SK-N-SH (cell line): ENCODE measurements around the gene PPP1R11. TPM values are rescaled to one million over a fixed set of nuclear protein-coding genes. Genes with fewer than 3 reads are reported as not detected.

Experiments used
- CTCF ChIA-PET: fragments of 300-600, 350-600 bp; formaldehyde crosslinking; extraction: SDS; loops from one replicate; lab custom pipeline; 2021; lab: Yijun Ruan, JAX
- POLR2A ChIA-PET: fragments of 350-600 bp; sonication (Branson Sonifier 250); formaldehyde crosslinking; extraction: SDS; loops from one replicate; lab custom pipeline; 2020; ENCODE audit warnings: antibody characterized with exemption, inconsistent platforms; lab: Yijun Ruan, JAX
- DNase-seq: peaks from one replicate; pipeline ENCODE4 v3.0.0; 2012
- H2AFZ ChIP-seq: fragments of 200-600 bp; sonication (generic); 2 replicates; pipeline ENCODE4 v1.8.1; 2016; ENCODE audit warnings: antibody characterized with exemption, mild to moderate bottlenecking, low read depth
- H3F3A ChIP-seq: fragments of 200-600 bp; sonication (generic); replicated peaks from 2 replicates; pipeline ENCODE3; 2016; ENCODE audit warnings: antibody characterized with exemption, mild to moderate bottlenecking; ENCODE audit not compliant: insufficient read depth
- H3K27ac ChIP-seq, 2 experiments: fragments of 200-500 bp in 1 of 2; fragments of 200-600 bp in 1 of 2; sonication (Bioruptor generic) in 1 of 2; sonication (generic), shearing (Covaris generic) in 1 of 2; 2 replicates each; pipeline versions ENCODE4 v1.5.1 to v1.6.1; 2014 to 2016; ENCODE audit warnings: low read depth in 2 of 2, inconsistent platforms in 1 of 2, low read length in 1 of 2, mild to moderate bottlenecking in 1 of 2, mixed read lengths in 1 of 2
- H3K27me3 ChIP-seq: fragments of 200-600 bp; sonication (generic), shearing (Covaris generic); 2 replicates; pipeline ENCODE4 v1.6.1; 2016; ENCODE audit warnings: mixed run types; ENCODE audit not compliant: insufficient read depth
- H3K36me3 ChIP-seq, 2 experiments: fragments of 200-500 bp in 1 of 2; fragments of 200-600 bp in 1 of 2; sonication (Bioruptor generic) in 1 of 2; sonication (generic) in 1 of 2; replicated peaks in 1 of 2; 2 replicates each; pipeline versions ENCODE3 to v1.5.1; 2014 to 2016; ENCODE audit warnings: low read length in 1 of 2, mild to moderate bottlenecking in 1 of 2; ENCODE audit not compliant: insufficient read depth in 2 of 2, control insufficient read depth in 1 of 2
- H3K4me1 ChIP-seq, 2 experiments: fragments of 200-500 bp in 1 of 2; fragments of 200-600 bp in 1 of 2; sonication (Bioruptor generic) in 1 of 2; sonication (generic), shearing (Covaris generic) in 1 of 2; 2 replicates each; pipeline versions ENCODE4 v1.5.1 to v1.6.1; 2014 to 2016; ENCODE audit warnings: low read depth in 1 of 2, low read length in 1 of 2, mixed run types in 1 of 2; ENCODE audit not compliant: insufficient read depth in 2 of 2, control insufficient read depth in 1 of 2
- H3K4me2 ChIP-seq: fragments of 200-600 bp; sonication (generic), shearing (Covaris generic); 2 replicates; pipeline ENCODE4 v1.6.1; 2017; ENCODE audit warnings: mixed run types
- H3K4me3 ChIP-seq, 2 experiments: fragments of 200-500 bp in 1 of 2; fragments of 200-600 bp in 1 of 2; sonication (Bioruptor generic) in 1 of 2; sonication (generic), shearing (Covaris generic) in 1 of 2; 2 replicates each; pipeline versions ENCODE4 v1.5.1 to v1.8.1; 2014 to 2016; ENCODE audit warnings: low read depth in 2 of 2, inconsistent platforms in 1 of 2, low read length in 1 of 2, mild to moderate bottlenecking in 1 of 2, mixed read lengths in 1 of 2, moderate library complexity in 1 of 2
- H3K79me2 ChIP-seq: fragments of 200-600 bp; sonication (generic); 2 replicates; pipeline ENCODE4 v1.8.1; 2017; ENCODE audit warnings: mild to moderate bottlenecking; ENCODE audit not compliant: insufficient read depth
- H3K9ac ChIP-seq: fragments of 200-600 bp; sonication (generic); 2 replicates; pipeline ENCODE4 v1.6.1; 2017; ENCODE audit warnings: mixed run types
- H3K9me2 ChIP-seq: fragments of 200-600 bp; sonication (generic); 2 replicates; pipeline ENCODE4 v1.6.1; 2017; ENCODE audit warnings: mixed run types
- H3K9me3 ChIP-seq: fragments of 200-600 bp; sonication (generic); 2 replicates; pipeline ENCODE4 v1.6.1; 2017; ENCODE audit warnings: mixed run types, mild to moderate bottlenecking, moderate library complexity
- H4K20me1 ChIP-seq: fragments of 200-600 bp; sonication (generic); 2 replicates; pipeline ENCODE4 v1.6.1; 2017; ENCODE audit warnings: mild to moderate bottlenecking, mixed run types; ENCODE audit not compliant: insufficient read depth
- CHD2 ChIP-seq: fragments of 150-350 bp; IDR thresholded peaks from 2 replicates; pipeline ENCODE4 v1.6.1; 2018; ENCODE audit warnings: low read length; ENCODE audit not compliant: partially characterized antibody
- ELF1 ChIP-seq: IDR thresholded peaks from 2 replicates; pipeline ENCODE4 v1.4.0; 2012
- EP300 ChIP-seq, 2 experiments: IDR thresholded peaks; 2 replicates each; pipeline versions ENCODE4 v1.4.0 to v1.6.1; 2012; ENCODE audit warnings: borderline replicate concordance in 1 of 2, low read depth in 1 of 2, low read length in 1 of 2
- FOXJ3 ChIP-seq: sonication (generic); formaldehyde crosslinking; IDR thresholded peaks from 2 replicates; pipeline ENCODE4 v1.5.1; 2020; ENCODE audit warnings: mild to moderate bottlenecking, missing genetic modification reagents
- GATA2 ChIP-seq: sonication (generic); formaldehyde crosslinking; IDR thresholded peaks from 2 replicates; pipeline ENCODE4 v1.5.0; 2020; ENCODE audit warnings: mild to moderate bottlenecking, missing genetic modification reagents
- MAX ChIP-seq: IDR thresholded peaks from 2 replicates; pipeline ENCODE4 v1.4.0; 2012; ENCODE audit warnings: low read depth
- NRF1 ChIP-seq: IDR thresholded peaks from 2 replicates; pipeline ENCODE4 v1.6.1; 2012; ENCODE audit warnings: low read depth, mild to moderate bottlenecking, low read length
- PBX3 ChIP-seq: IDR thresholded peaks from 2 replicates; pipeline ENCODE4; 2012
- REST ChIP-seq: IDR thresholded peaks from 2 replicates; pipeline ENCODE4 v1.6.1; 2012; ENCODE audit warnings: mild to moderate bottlenecking, low read depth, low read length, moderate library complexity
- RFX5 ChIP-seq: IDR thresholded peaks from 2 replicates; pipeline ENCODE4 v1.6.1; 2012; ENCODE audit warnings: mild to moderate bottlenecking, improper control_type of control experiment, low read length
- USF1 ChIP-seq: IDR thresholded peaks from 2 replicates; pipeline ENCODE4 v1.4.0; 2012; ENCODE audit warnings: low read depth, borderline replicate concordance
- USF2 ChIP-seq: fragments of 150-350 bp; IDR thresholded peaks from 2 replicates; pipeline ENCODE4 v1.6.1; 2017; ENCODE audit warnings: antibody characterized with exemption, low read length, low read depth, borderline replicate concordance
- ZBTB33 ChIP-seq: IDR thresholded peaks from 2 replicates; pipeline ENCODE4 v1.4.0; 2012; ENCODE audit warnings: low read depth, borderline replicate concordance
- WGBS: methylation state at CpG from one replicate; pipeline ENCODE4 v1.1.6; 2017; ENCODE audit warnings: low lambda C conversion rate; 5-methylcytosine and 5-hydroxymethylcytosine counted together
- polyA plus RNA-seq, 3 experiments: library from polyadenylated mRNA; depleted of rRNA; stranded (reverse); fragments of >200 nt; gene quantifications; 2 replicates each; pipeline ENCODE4 v1.2.3, GENCODE V29; 2012

The PPP1R11 gene
- polyA plus RNA-seq, 1 of the 3 experiments (the other 2 are of a cell fraction) = 46.8 TPM

GRCh38 chr6:30102970-30103871 lies 36.2 kb downstream of the PPP1R11 start (continued):
- TF ChIP-seq REST (no peak), USF2 (no peak), ELF1 (no peak), EP300 (IDR thresholded peaks at IDR 0.05; ENCODE audit: borderline replicate concordance in 1 of 2, low read depth in 1 of 2, low read length in 1 of 2) (no peak), PBX3 (no peak), NRF1 (no peak), FOXJ3 (CRISPR knock-in tag) (no peak)

GRCh38 chr6:30103872-30104179 lies 36.8 kb downstream of the PPP1R11 start:
- no peaks in the 10 kb centered on the region for H3K36me3 ChIP-seq
- TF ChIP-seq CHD2 (no peak), RFX5 (no peak), USF1 (no peak), MAX (no peak), GATA2 (CRISPR knock-in tag) (no peak), EP300 (IDR thresholded peaks at IDR 0.05; ENCODE audit: borderline replicate concordance in 1 of 2, low read depth in 1 of 2, low read length in 1 of 2) (no peak), ZBTB33 (no peak)
- peaks cover 6% of the 10 kb centered on the region for H3F3A ChIP-seq
- H4K20me1 ChIP-seq = no peaks in the 10 kb centered on the region
- H3K9me2 ChIP-seq = no peaks in the 10 kb centered on the region
- peaks cover 5 to 11% of the 10 kb centered on the region in 2 experiments; a peak in 2 of 4 replicates for H3K4me1 ChIP-seq
- H3K79me2 ChIP-seq = no peaks in the 10 kb centered on the region
- no peak for DNase-seq
- no peak overlapping the region for H3K9ac ChIP-seq
- H2AFZ ChIP-seq = 0 out of 2 replicates have a peak overlapping the region, but pooled peaks have one; percentile 74
- peak overlapping the region; percentile 37 to 64; a peak in 3 of 4 replicates for H3K4me3 ChIP-seq
- H3K27me3 ChIP-seq = peaks cover 64% of the 10 kb centered on the region
- ChIA-PET CTCF (interaction anchor here (0.6 to 8.9 kb wide), 29 partner anchors 8 to 1080 kb away, joined by 3 to 207 read pairs (median 5); partner anchors contain the start of genes TRIM31 and TRIM40), POLR2A (interaction anchor here (1.3 kb wide), 1 partner anchor 37 kb away, joined by 6 read pairs; the partner anchor contains the start of gene PPP1R11)
- 32% methylated on average over 3 of the region's 3 CpGs for WGBS
- no peak overlapping the region for H3K27ac ChIP-seq
- no peaks in the 10 kb centered on the region for H3K9me3 ChIP-seq
- peak overlapping the region; percentile 85 for H3K4me2 ChIP-seq
